Suppressor macrophage treated with lipopolysaccharide for 4 hours (primary cell): ENCODE results near the gene SESN3.
A peak's percentile ranks its signal among the peaks of the same experiment; 100 is the strongest.
"Not testable (repeated sequence)": the region's sequence is repeated elsewhere in the genome, so short reads cannot be mapped to it uniquely, and the experiment has no call there.

Experiments used
- DNase-seq: peaks from one replicate; pipeline ENCODE4 v3.0.0-alpha.2; 2020

The SESN3 gene

DNA sequence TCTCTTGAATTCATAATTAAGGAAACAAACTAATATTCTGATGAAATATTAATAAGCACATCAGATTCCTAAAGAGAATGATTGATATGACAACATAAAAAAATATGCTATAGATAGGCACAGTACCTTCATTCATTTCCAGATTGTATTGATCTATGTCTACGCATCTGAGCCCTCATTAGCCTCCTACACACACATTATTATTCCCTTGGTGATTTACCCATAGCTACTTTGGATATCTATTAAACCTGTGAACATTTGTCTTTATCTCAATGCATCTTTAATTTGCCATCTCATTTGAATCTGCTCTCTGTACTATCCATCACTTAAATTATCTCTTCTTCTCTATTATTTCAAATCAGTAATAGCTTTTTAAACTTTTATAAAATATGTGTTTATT lies 18.4 kb downstream of the SESN3 start:
- no peak for DNase-seq

DNA sequence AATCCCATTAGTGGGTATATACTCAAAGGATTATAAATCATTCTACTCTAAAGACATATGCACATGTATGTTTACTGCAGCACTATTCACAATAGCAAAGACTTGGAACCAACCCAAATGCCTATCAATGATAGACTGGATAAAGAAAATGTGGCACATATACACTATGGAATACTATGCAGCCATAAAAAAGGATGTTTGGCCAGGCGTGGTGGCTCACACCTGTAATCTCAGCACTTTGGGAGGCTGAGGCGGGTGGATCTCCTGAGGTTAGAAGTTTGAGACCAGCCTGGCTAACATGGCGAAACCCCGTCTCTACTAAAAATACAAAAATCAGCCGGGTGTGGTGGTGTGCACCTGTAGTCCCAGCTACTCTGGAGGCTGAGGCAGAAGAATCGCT lies 21.5 kb downstream of the SESN3 start:
- not testable (repeated sequence) for DNase-seq

DNA sequence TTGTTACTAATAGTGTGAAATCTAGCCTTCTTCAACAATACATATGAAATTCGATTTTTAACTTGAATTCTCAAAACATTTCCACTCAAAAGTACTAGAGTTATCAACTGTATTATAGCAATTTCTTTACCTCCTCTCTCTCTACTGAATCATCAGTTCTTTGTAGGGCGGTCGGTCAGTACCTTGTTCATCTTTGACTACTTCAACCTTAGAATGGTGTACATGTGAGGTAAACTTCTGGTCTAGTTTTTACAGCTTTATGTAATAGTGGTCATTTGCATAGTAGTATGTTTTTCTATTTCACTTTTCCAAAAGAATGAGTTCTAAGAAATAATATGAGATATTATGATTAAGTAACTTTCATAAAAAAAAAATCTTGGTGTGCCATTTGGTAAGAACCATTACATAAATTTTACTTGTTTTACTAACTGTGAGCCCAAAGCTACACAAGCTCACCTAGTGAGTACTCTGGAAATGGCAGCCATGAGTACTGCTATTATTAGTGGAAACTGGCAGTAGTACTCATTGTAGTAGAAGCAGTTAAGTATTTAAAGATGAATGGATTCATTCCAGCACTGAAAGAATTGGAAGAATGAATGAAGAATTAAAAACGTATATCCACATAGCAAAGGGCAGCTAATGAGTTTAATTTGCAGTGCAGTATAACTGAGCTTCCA lies 30.1 kb downstream of the SESN3 start:
- no peak for DNase-seq

DNA sequence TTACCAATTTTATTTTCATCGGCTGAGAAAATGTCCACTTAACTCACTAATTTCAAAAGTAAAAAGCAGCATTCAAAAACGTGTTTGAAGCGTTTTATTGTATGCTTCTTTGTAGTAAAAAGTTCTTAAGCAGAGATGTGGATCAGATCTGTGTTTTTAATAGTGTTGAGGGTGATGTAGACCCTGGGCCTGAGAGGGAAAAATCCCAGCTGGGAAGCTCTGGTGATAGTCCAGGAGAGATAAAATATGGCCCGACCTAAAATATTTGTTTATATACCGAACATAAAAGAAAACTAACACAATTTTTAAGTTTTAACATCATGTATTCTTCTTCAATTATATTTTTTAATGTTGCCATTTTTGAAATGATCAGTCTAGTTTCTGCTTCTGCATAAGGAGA lies 35.2 kb downstream of the SESN3 start:
- no peak for DNase-seq

DNA sequence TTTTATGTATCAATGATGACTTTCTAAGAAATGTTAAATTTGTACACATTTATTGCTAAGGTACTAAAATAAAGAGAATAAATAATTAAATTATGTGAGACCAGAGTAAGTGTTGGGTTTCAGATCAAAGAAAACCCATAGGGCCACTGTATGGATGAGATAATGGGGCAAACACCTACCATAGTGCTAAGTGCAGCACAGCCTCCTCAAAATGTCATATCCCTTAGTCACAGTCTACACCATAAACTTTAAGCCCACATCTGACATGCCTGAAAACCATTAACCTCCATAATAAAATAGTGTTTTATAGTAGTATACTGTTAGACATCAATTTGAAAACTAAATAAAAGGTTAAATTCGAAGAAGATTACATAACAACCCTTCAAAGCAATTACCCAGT lies 37.5 kb downstream of the SESN3 start:
- no peak for DNase-seq

DNA sequence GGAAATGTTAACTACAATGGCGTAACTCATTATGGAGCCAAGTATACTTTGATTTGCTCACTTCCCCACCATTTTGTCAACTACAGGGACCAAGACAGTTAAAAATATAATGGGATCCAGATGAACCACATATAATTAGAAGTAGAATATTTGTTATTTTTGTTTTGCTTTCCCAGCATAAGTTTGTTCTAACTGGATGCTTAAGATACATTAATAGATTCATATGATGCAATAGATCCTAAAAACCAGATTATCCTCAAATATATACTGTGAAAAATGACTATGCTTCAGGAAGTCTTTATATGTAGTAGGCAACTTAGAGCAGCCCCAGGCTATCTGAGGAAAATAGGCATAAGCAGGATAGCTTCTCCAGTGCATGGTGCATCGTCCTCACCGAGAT lies 38.3 kb downstream of the SESN3 start:
- no peak for DNase-seq

DNA sequence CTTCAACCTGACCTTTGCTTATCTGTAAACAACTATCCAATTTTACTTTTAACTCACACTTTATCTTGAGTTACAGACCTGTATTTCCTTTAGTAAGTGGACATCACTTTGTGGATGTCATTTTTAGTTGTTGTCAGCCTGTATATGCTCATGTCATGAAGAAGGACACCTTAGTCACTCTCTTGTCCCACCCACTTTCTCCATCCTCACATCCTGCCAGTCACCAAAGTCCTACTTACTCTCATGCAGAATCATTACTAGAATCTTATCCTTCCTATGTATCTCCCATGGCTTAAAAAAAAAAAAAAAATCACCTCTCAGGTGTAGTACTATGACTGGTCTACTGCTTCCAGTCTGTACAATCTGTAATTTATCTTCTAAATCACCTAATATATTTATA lies 43.3 kb downstream of the SESN3 start:
- DNase-seq, result no peak

DNA sequence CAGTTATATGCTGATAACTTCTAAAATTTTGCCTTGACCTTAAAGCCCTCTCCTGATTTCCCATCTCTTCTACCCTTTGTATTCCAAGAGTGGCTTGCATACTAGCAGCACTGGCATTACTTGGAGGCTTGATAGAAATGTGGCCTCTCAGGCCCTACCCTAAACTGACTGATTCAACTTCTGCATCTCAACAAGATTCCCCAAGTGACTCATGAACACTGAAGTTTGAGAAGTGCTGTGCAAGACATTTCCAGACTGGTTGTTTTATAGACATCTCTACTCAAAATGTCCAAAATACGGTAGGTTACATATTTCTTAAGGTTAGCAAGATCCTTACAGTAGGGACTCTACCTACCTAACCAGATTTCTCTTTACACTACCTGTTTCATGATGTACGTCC lies 48.6 kb downstream of the SESN3 start:
- peak; percentile 24 for DNase-seq

DNA sequence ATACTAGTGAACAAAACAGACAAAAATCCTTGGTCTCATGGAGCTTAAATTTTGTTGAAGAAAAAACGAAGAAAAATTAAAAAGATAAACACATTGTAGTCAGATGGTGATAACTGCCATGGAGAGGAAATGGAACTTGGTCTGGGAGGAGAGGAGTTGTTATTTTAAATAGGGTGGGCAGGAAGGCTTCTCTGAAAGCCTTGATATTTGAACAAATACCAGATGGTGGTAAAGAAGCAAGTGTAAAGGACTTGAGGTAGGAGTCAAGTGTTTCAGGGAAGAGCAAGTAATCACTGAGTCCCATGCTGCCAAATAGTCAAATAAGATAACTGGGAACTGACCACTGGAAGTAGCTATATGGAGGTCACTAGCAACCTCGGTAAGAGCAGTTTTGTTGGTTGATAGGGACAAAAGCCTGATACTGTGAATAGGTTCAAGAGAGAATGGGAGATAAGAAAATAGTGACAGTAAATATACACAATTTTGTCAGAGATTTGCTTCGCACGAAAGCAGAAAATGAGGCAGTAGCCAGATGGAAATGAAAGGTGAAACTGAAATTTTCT lies 55.1 kb downstream of the SESN3 start:
- no peak for DNase-seq

DNA sequence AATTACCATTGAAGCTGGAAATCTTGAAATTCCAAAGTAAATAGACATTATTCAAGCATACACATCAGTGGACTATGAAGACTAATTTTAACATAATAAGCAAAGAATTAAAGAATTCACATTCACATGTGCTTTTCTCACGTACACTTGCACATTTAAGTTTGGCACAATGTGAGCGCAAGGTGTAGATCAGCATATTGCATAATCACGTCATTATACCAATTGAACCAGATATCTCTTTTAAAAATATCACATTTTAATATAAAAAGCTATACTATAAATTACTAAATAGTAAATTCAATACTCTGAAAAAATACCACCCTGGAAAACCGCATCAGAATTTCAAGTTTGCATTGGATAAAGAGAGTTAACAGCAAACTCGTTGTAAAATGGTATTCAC lies 60.7 kb downstream of the SESN3 start:
- DNase-seq, result no peak

DNA sequence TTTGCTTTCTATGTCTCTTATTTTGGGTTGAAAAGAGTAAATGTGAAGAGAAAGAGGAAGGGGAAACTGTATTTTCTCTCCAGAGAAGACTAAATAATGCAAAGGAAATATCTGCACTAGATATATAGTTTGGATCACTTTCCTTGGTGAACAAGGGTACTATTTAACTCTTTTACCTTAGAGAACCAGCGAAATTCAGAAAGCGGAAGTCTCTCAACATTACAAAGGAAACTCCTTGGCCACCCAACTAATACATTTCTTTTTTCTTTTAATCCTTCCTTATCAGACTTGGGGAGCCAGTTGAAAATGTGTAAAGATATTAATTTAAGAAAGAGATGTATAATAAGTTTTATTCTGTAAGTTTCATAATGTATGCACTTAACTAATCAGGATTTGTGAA lies 64.2 kb downstream of the SESN3 start:
- no peak for DNase-seq

DNA sequence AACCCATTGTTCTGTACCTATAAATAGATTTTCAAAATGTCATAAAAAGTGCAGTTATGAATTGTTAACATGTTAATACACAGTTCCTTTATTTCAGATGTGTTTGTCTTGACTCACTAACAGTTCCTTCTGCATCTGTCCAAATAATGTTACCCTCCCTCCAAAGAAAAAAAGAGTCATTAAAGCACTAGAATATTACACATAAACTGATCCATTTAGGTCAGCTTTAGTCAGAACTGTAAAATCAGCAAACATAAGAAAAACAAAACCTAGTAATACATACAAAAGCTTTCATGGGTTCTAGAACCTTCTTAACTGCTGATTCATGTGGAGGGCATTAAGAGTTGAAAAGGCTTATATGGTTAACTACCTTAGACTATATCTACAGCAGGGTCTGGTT lies 65.4 kb downstream of the SESN3 start:
- no peak for DNase-seq

DNA sequence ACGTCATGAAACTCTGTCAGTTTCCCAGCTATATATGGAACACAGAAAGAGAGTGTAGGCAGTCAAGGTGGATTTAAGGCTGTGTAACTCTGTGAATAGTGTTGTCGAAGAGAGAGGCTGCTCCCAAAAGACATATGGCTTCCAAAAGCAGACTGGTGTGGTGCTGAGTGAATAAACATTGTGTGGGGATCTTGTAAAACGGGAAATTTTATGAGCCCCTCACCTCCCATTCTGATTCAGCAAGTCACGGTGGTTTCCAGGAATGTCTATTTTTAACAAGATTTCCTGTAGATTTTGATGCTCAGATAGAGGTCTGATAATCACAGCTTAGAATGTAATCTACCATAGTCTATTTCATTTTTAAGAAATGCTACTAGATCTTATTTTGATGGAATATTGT lies 67.9 kb downstream of the SESN3 start:
- DNase-seq, result no peak

DNA sequence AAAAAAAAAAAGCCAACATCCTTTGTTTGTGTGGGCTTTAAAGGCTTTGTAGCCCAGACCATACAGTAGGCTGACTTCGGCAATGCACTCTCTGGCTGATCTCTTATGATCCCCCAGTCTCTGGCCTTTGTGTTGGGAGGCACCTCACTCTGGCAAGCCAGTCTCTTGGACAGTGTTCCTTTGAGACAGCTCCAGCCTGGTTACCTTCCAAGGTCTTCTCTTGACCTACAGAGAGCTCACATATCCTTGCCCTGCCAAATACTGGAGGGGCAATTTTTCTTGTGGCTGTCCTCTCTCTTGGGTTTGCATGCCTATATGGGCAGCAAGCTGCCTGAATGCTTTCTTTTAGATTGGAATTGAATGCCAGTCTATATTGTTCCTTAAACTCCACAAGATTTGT lies 69.8 kb downstream of the SESN3 start:
- DNase-seq, result no peak

DNA sequence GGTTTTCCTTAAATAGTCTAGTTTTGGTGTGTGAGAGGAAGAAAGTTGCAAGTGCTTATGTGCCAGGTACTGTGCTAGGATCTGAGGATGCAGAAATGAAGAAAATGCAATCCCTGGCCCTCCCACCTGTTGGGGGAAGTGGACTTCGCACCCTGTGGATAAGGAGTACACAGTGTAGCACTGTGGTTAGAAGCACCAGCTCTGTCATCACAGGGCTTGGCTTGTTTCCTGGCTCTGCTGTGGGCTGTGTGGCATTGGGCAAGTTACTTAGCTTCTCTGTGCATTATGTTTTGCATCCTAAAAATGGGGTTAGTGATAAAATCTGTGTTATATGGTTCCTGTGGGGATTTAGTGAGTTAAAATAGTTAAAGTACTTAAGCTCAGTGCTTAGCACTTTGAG lies 73.2 kb downstream of the SESN3 start:
- DNase-seq, result no peak

DNA sequence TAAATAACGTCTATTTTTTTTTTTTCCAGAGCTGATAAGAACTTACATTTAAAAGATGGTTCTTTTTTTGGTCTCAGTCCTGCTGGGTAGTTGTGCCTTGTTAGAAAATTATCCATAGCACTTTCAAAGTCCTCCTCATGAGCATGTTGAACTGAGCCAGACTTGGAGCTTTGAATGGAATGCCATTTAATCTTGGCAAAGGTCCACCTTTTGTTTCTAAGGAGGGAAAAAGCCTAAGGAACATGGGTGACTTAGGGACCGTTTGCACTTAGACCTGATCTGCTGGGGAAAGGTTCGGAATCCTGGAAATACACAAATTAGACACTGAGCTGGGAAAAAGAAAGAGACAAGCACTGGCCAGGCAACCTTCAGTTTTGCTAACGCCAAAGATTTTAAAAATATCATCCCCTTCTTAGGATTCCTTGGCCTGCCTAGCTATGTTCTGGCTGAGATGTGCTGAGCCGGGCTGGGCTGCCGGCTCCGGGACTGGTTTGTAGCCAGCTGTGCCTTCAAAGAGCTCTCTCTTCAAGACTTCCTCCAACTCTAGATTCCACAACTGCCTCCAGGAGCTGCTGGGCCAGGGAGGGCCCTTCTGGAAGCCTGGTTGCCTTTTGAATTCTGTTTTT lies 74.0 kb downstream of the SESN3 start:
- no peak for DNase-seq

DNA sequence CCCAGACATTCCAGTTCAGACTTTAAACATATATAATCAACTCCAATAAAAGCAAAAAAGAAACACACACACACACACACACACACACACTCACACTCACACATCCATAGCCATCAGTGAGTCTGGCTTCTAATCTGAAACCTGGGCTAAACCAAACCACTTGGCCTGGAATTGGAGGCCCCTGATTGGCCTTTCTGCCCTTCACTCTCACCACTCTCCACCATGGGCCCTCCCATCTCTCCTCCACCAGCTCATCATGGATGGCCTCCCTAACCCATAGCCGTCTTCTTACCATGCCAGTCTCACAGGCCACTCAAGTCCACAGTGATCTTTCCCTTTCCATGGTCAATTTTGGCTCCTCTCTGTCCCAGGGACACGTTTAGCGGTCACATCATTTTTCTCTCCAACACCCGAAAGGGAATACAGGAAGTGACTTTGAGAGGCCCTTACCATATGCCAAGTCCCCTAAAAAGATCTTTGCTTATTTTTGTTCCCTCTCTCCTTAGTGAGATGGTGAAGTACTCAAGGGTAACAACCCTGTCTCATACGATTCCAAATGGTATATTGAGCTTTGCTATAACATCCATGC lies 74.8 kb downstream of the SESN3 start:
- no peak for DNase-seq

DNA sequence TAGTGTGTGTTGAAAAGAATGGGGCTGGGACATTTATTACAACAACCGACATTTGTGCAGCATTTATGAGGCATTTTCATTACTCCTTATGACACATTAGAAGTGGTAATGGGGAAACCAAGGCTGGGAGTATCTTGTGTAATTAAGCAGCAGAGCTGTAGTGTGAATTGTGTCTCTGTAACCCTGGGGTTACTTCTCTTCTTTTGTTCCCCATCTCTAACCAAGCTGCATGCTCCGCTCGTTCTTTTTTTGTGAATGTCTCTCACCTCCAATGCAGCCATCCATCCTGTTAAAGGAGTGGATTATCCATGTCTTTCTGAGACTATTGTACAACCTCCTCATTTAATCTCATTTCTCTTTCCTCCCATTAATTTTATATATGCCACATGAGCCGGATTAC lies 75.6 kb downstream of the SESN3 start:
- DNase-seq, result no peak

DNA sequence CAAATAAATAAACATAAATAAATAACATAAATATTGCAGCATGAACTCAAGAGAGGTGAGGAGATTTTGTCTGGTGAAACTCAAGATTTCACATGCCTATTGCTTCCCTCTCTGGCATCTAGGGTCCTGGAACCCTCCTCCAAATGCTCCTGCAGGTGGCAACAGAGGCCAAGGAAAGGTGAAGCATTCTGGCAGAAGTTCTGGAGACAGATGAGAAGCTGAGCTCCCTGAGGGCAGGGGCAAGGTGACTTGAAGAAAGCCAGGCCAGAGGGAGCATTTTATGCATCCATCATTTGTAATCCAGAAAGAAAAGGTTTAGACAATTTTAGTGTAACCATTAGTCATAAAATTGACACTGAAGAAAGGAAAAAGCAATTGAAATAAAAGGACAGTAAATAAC lies 76.5 kb downstream of the SESN3 start:
- DNase-seq, result peak; percentile 63

DNA sequence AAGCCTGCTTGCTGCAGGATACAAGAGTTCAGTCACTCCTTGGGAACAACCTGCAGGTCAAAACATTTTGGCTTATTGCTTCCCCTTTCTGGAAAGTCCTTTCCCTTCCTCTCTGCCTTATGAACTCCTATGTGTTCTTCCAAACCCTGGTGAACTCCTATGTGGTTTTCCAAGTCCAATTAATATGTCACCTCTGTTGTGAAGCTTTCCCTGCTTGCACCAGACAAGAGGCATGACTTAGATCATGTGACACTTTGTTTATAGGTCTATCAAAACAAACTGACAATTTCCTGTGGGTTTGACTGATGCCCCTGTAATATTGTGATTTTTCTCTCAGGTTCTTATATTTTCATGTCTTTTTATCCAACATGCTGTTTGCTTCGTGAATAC lies 77.2 kb downstream of the SESN3 start:
- no peak for DNase-seq

DNA sequence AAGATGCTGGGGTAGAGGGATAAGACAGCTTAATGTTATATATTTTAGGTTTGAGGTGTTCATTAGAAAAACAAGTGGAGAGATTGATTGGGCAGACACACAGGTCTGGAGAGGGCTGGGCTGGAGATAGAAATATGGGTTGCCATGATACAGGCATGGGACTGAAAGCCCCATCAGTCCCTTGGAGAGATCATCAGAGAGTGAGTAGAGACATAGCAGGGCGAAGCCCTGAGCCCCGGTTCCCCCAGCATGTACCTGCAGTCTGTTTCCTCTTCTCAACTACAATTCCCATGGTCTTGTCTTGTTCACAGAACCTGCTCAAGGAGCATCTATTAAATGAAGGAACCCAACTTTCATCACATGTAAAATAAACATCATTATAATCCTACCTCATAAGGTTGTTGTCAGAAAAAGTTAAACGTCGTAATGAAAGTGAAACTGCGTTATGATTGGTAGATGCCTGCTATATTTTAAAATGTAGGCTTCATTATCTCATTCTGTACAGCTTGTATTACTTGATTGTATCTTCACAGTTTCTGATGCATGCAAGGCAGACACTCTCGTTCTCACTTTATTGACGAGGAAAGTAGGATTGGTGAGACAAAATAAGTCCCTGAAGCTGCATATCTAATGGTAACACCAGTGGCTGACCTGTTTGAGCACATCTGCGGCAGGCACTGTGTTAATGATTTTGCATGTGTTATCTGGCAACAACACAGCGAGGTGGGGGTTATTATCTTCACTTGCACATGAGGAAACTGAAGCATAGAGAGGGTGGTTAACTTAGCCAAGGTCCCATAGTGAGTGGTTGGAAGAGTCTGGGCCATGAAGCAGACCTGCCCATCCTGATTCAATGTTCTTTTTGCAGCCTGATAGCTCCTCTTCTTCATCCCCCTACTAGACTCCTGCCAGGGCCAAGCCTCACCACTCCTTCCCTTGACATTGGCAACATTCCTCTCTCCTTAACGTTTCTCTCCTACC lies 77.8 kb downstream of the SESN3 start:
- DNase-seq, result peak; percentile 32

DNA sequence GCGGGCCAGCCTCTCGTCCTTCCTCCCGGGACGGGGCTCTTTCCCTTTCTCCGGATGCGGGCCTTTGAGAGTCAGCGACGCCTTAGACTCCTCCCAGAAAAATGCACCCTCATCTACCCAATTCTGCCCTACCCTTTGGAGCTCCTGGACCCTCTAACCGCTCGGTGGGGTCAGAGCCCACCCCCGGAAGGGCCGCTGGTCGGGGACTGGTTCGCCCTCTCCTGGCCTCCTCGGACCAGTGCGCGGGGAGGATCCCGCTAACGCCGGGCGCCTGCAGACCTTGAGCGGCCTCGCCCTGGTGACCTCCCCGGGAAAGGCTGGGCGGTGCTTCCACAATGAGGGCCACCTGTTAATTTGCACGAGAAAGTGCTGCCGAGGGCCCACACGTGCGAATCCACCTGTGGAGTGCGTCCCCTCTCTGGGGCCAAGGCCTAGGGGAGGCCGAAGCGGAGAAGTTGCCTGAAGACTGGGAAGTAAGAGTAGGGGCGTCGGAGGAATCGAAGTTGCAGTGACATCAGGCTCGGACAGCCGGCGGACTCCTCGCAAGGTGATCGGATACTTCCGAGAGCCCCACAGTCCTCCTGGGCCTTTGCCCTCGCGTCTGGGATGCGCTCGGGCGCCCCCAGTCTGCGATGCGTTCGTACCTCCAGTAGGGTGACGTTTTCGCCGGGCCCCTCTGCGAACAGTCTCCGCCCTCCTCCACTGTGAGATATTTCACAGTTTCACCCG lies 79.9 kb downstream of the SESN3 start:
- peak; percentile 90 for DNase-seq
